ENCODE data around the gene PRR30. TPM values are rescaled to one million over a fixed set of nuclear protein-coding genes. Genes with fewer than 3 reads are reported as not detected.

The PRR30 gene
- total RNA-seq, 4 donors from 2014 or later, result not detected

- Histone ChIP-seq H3K9me3 (no peaks in the 10 kb centered on the region), H3K27ac (no peak overlapping the region), H3K4me3 (no peak overlapping the region), H3K4me1 (no peaks in the 10 kb centered on the region), H3K36me3 (no peaks in the 10 kb centered on the region), H3K27me3 (no peaks in the 10 kb centered on the region)
- DNase-seq, result no peak
- no peak for ATAC-seq
- in situ Hi-C loops (cut with MboI; ENCODE audit: low sequenced_read_pairs in 4 of 4), result no loop called here
- no peak for TF ChIP-seq POLR2A (IDR thresholded peaks at IDR 0.05)
- TF ChIP-seq CTCF (IDR thresholded peaks at IDR 0.05 in 4 of 5, conservative IDR thresholded peaks at IDR 0.05 in 1 of 5), result no peak
- intact Hi-C loops (cut with DNase I; ENCODE audit: low total_unique reads), result no loop called here
Observed at GRCh38 chr2:27150639-27151230, 11.5 kb upstream of the PRR30 start.

- ATAC-seq (no peak), DNase-seq (no peak)
- intact Hi-C loops (cut with DNase I; ENCODE audit: low total_unique reads) (no loop called here), in situ Hi-C loops (cut with MboI; ENCODE audit: low sequenced_read_pairs in 4 of 4) (no loop called here)
- TF ChIP-seq POLR2A (IDR thresholded peaks at IDR 0.05) (no peak), CTCF (IDR thresholded peaks at IDR 0.05 in 4 of 5, conservative IDR thresholded peaks at IDR 0.05 in 1 of 5) (no peak)
- Histone ChIP-seq H3K36me3 (no peaks in the 10 kb centered on the region), H3K9me3 (no peaks in the 10 kb centered on the region), H3K27ac (no peak overlapping the region), H3K27me3 (no peaks in the 10 kb centered on the region), H3K4me1 (no peaks in the 10 kb centered on the region), H3K4me3 (no peak overlapping the region)
Observed at GRCh38 chr2:27149570-27150405, 10.6 kb upstream of the PRR30 start.

GRCh38 chr2:27148801-27149439 is 9.7 kb upstream of the PRR30 start, which contains the start of gene TCF23:
TSS of gene TCF23 (plus strand) at chr2:27149004. CDS start at chr2:27149134, 130 bp downstream.
- no peak for ATAC-seq
- TF ChIP-seq POLR2A (IDR thresholded peaks at IDR 0.05) (no peak), CTCF (IDR thresholded peaks at IDR 0.05 in 4 of 5, conservative IDR thresholded peaks at IDR 0.05 in 1 of 5) (no peak)
- Histone ChIP-seq H3K4me3 (no peak within 1 kb of the TSS), H3K4me1 (no peaks in the 10 kb centered on the region), H3K27me3 (no peaks in the 10 kb centered on the region), H3K9me3 (no peaks in the 10 kb centered on the region), H3K27ac (no peak within 1 kb of the TSS), H3K36me3 (no peaks in the 10 kb centered on the region)
- in situ Hi-C loops (cut with MboI; ENCODE audit: low sequenced_read_pairs in 4 of 4) (no loop called here), intact Hi-C loops (cut with DNase I; ENCODE audit: low total_unique reads) (no loop called here)
- DNase-seq, result no peak

GRCh38 chr2:27147935-27148334 is 8.7 kb upstream of the PRR30 start:
- H3K4me1 ChIP-seq, result no peaks in the 10 kb centered on the region
- no peaks in the 10 kb centered on the region for H3K9me3 ChIP-seq
- intact Hi-C loops (cut with DNase I; ENCODE audit: low total_unique reads) (no loop called here), in situ Hi-C loops (cut with MboI; ENCODE audit: low sequenced_read_pairs in 4 of 4) (no loop called here)
- no peak overlapping the region for H3K4me3 ChIP-seq
- TF ChIP-seq POLR2A (IDR thresholded peaks at IDR 0.05), result no peak
- no peak for TF ChIP-seq CTCF (IDR thresholded peaks at IDR 0.05 in 4 of 5, conservative IDR thresholded peaks at IDR 0.05 in 1 of 5)
- H3K27me3 ChIP-seq, result no peaks in the 10 kb centered on the region
- H3K36me3 ChIP-seq, result no peaks in the 10 kb centered on the region
- ATAC-seq, result no peak
- H3K27ac ChIP-seq, result no peak overlapping the region
- no peak for DNase-seq
